Gastrocnemius medialis (tissue), 4 donors: ENCODE measurements around the gene ARHGAP15. TPM values are rescaled to one million over a fixed set of nuclear protein-coding genes. Genes with fewer than 3 reads are reported as not detected.

Experiments
- ATAC-seq, 2 donors: fragments of 150-250 bp; one replicate each; pipeline ENCODE4 v1.9.1; 2016
- DNase-seq, 2 donors: peaks; one replicate each; pipeline ENCODE4 v3.0.0-alpha.2; 2019
- H3K27ac ChIP-seq, 4 donors: fragments of 200-600 bp; sonication (generic); 1 replicate in 1 of 4; 2 replicates in 3 of 4; pipeline ENCODE4 v1.5.1; 2016 to 2018; ENCODE audit warnings: mild to moderate bottlenecking in 2 of 4, moderate library complexity in 1 of 4
- H3K27me3 ChIP-seq, 3 donors: fragments of 200-600 bp; sonication (generic) in 2 of 3; 1 replicate in 1 of 3; 2 replicates in 2 of 3; pipeline versions ENCODE4 v1.5.1 to v1.6.0; 2016 to 2019; ENCODE audit warnings: mild to moderate bottlenecking in 1 of 3, moderate library complexity in 1 of 3
- H3K36me3 ChIP-seq, 2 donors: fragments of 200-600 bp; sonication (generic) in 1 of 2; one replicate each; pipeline ENCODE4 v1.5.1; 2017 to 2018
- H3K4me1 ChIP-seq, 2 donors: fragments of 200-600 bp; sonication (generic) in 1 of 2; one replicate each; pipeline ENCODE4 v1.5.1; 2016 to 2017; ENCODE audit warnings: mild to moderate bottlenecking in 2 of 2
- H3K4me3 ChIP-seq, 4 donors: fragments of 200-600 bp; sonication (generic) in 3 of 4; 1 replicate in 1 of 4; 2 replicates in 3 of 4; pipeline ENCODE4 v1.5.1; 2016 to 2019; ENCODE audit warnings: mild to moderate bottlenecking in 2 of 4
- H3K9me3 ChIP-seq, 3 donors: fragments of 200-600 bp; sonication (generic) in 2 of 3; 1 replicate in 1 of 3; 2 replicates in 2 of 3; pipeline ENCODE4 v1.5.1; 2016 to 2019
- CTCF ChIP-seq, 5 experiments: fragments of 450-650 bp in 3 of 5; fragments of 200-600 bp in 2 of 5; sonication (generic) in 2 of 5; IDR thresholded peaks in 4 of 5; conservative IDR thresholded peaks in 1 of 5; 1 replicate in 4 of 5; 2 replicates in 1 of 5; pipeline ENCODE4 v1.5.1; 2016 to 2019; ENCODE audit warnings: antibody characterized with exemption in 5 of 5, mild to moderate bottlenecking in 3 of 5, moderate library complexity in 3 of 5
- POLR2A ChIP-seq, 2 donors: fragments of 450-650 bp; IDR thresholded peaks; one replicate each; pipeline ENCODE4 v1.6.1; 2017; ENCODE audit warnings: antibody characterized with exemption in 2 of 2, mild to moderate bottlenecking in 2 of 2, moderate library complexity in 2 of 2
- in situ Hi-C, 4 donors: fragments of 200-750 bp; cut with MboI; loops; one replicate each; pipeline versions ENCODE4 v1.15.0 to v1.8.0; 2017; ENCODE audit warnings: low sequenced_read_pairs in 4 of 4
- intact Hi-C: fragments of 100-400 bp; cut with DNase I; formaldehyde crosslinking; loops from one replicate; pipeline ENCODE4 v1.15.1; 2023; ENCODE audit warnings: low total_unique reads
- total RNA-seq, 4 donors: library from RNA; depleted of rRNA; stranded (reverse); fragments of >200 nt; gene quantifications; one replicate each; pipeline versions ENCODE4 v1.1.0 to v1.2.3, GENCODE V29; 2016

The ARHGAP15 gene
- total RNA-seq, 4 donors from 2014 or later: 1.2 to 3.2 (median 1.3) TPM; not detected in 1

GRCh38 chr2:143225931-143226330 is 96.7 kb downstream of the ARHGAP15 start:
- in situ Hi-C loops (loop anchor here in 1 of 4 donors (10.0 kb wide), 1 partner anchor 111 kb away; no protein-coding TSS in a partner anchor), intact Hi-C loops (no loop called here)
- Histone ChIP-seq H3K27me3 (no peaks in the 10 kb centered on the region), H3K4me3 (no peak overlapping the region), H3K9me3 (no peaks in the 10 kb centered on the region), H3K36me3 (no peaks in the 10 kb centered on the region), H3K4me1 (no peaks in the 10 kb centered on the region), H3K27ac (no peak overlapping the region)
- TF ChIP-seq CTCF (IDR thresholded peaks at IDR 0.05 in 4 of 5, conservative IDR thresholded peaks at IDR 0.05 in 1 of 5) (no peak), POLR2A (IDR thresholded peaks at IDR 0.05) (no peak)
- ATAC-seq (no peak), DNase-seq (no peak)

- ATAC-seq (no peak), DNase-seq (no peak)
- Histone ChIP-seq H3K4me1 (no peaks in the 10 kb centered on the region), H3K4me3 (no peak overlapping the region), H3K9me3 (no peaks in the 10 kb centered on the region), H3K27ac (no peak overlapping the region), H3K36me3 (no peaks in the 10 kb centered on the region), H3K27me3 (no peaks in the 10 kb centered on the region)
- intact Hi-C loops: no loop called here
- TF ChIP-seq POLR2A (IDR thresholded peaks at IDR 0.05): no peak
- no peak for TF ChIP-seq CTCF (IDR thresholded peaks at IDR 0.05 in 4 of 5, conservative IDR thresholded peaks at IDR 0.05 in 1 of 5)
- in situ Hi-C loops: loop anchor here in 1 of 4 donors (10.0 kb wide), 1 partner anchor 112 kb away; no protein-coding TSS in a partner anchor
Observed at GRCh38 chr2:143226714-143227541, 97.7 kb downstream of the ARHGAP15 start.

GRCh38 chr2:143229411-143229810 is 100.2 kb downstream of the ARHGAP15 start:
- in situ Hi-C loops: loop anchor here in 1 of 4 donors (10.0 kb wide), 1 partner anchor 115 kb away; no protein-coding TSS in a partner anchor
- no peak for ATAC-seq

GRCh38 chr2:143229952-143230351 is 100.7 kb downstream of the ARHGAP15 start:
- Histone ChIP-seq H3K4me3 (no peak overlapping the region), H3K27me3 (no peaks in the 10 kb centered on the region), H3K36me3 (no peaks in the 10 kb centered on the region), H3K27ac (no peak overlapping the region), H3K9me3 (no peaks in the 10 kb centered on the region), H3K4me1 (no peaks in the 10 kb centered on the region)
- ATAC-seq (no peak), DNase-seq (no peak)
- TF ChIP-seq CTCF (IDR thresholded peaks at IDR 0.05 in 4 of 5, conservative IDR thresholded peaks at IDR 0.05 in 1 of 5): no peak
- no peak for TF ChIP-seq POLR2A (IDR thresholded peaks at IDR 0.05)
- intact Hi-C loops: no loop called here
- in situ Hi-C loops: loop anchor here in 1 of 4 donors (10.0 kb wide), 1 partner anchor 115 kb away; no protein-coding TSS in a partner anchor

More at GRCh38 chr2:143229411-143229810, 100.2 kb downstream of the ARHGAP15 start:
- no peak overlapping the region for H3K27ac ChIP-seq
- DNase-seq: no peak
- H3K4me3 ChIP-seq: no peak overlapping the region
- no peaks in the 10 kb centered on the region for H3K27me3 ChIP-seq
- no peaks in the 10 kb centered on the region for H3K9me3 ChIP-seq
- intact Hi-C loops: no loop called here
- no peaks in the 10 kb centered on the region for H3K4me1 ChIP-seq
- no peak for TF ChIP-seq CTCF (IDR thresholded peaks at IDR 0.05 in 4 of 5, conservative IDR thresholded peaks at IDR 0.05 in 1 of 5)
- no peak for TF ChIP-seq POLR2A (IDR thresholded peaks at IDR 0.05)
- no peaks in the 10 kb centered on the region for H3K36me3 ChIP-seq
